ENCODE data around the gene ABAT. TPM values are rescaled to one million over a fixed set of nuclear protein-coding genes. Genes with fewer than 3 reads are reported as not detected.

The ABAT gene
- total RNA-seq, 1 experiment from 2014 or later = 7.3 TPM

DNA sequence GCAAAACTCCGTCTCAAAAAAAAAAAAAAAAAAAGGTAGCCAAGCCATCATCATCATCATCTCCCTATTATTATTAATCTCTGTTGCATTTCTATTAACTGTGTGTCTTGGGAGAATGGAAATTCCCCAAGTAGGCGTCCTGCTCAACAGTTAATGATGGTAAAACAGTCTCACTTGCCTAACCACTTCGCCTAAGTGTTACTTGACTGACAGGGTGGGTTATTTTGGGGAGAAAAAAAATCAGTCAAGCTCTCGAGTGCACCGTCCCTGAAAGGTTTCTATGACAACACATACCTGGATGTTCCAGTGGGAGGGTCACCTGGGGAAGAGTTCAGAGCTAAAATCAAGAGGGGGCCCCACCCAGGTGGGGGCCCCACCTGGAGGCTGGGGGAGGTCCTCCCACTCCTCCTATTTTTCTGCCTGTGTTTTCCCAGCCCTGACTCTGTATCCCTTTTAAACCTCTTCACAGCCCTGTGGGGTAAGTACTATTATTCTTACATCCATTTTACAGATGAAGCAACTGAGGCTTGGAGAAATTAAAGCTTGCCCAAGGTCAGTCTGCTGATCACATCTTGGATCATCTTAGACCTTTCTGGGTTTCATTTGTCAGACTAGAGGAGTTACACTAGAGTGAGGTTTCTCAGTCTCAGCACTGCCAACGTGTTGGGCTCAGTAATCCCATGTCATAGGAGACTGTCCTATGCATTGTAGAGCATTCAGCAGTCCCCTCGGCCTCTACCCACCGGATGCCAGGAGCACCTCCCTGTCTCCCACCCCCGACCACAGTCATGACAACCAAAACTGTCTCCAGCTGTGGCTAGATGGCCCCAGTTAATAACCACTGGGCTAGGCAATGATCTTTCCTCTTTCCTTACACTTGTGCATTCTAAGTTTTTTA is 11.0 kb upstream of the ABAT start:
- TF ChIP-seq, protein P1, sequence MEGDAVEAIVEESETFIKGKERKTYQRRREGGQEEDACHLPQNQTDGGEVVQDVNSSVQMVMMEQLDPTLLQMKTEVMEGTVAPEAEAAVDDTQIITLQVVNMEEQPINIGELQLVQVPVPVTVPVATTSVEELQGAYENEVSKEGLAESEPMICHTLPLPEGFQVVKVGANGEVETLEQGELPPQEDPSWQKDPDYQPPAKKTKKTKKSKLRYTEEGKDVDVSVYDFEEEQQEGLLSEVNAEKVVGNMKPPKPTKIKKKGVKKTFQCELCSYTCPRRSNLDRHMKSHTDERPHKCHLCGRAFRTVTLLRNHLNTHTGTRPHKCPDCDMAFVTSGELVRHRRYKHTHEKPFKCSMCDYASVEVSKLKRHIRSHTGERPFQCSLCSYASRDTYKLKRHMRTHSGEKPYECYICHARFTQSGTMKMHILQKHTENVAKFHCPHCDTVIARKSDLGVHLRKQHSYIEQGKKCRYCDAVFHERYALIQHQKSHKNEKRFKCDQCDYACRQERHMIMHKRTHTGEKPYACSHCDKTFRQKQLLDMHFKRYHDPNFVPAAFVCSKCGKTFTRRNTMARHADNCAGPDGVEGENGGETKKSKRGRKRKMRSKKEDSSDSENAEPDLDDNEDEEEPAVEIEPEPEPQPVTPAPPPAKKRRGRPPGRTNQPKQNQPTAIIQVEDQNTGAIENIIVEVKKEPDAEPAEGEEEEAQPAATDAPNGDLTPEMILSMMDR (conservative IDR thresholded peaks at IDR 0.05) = no peak
- Histone ChIP-seq H2BK12ac (ENCODE audit: insufficient read length, low read depth, low read length) (no peak overlapping the region), H3K4ac (ENCODE audit: low read depth, low read length) (no peak overlapping the region), H2BK5ac (ENCODE audit: insufficient read length, low read length) (no peak overlapping the region), H4K8ac (replicated peaks; ENCODE audit: insufficient read length, low read depth, low read length) (no peak overlapping the region), H3T11ph (ENCODE audit: low read length) (no peak overlapping the region), H3K4me1 (ENCODE audit: insufficient read depth, low read length) (no peaks in the 10 kb centered on the region), H2BK20ac (ENCODE audit: low read depth, low read length, poor library complexity, severe bottlenecking) (no peak overlapping the region), H3K18ac (ENCODE audit: insufficient read length, low read depth, low read length) (no peak overlapping the region), H3K23ac (ENCODE audit: insufficient read length, low read depth, low read length) (no peak overlapping the region), H2BK15ac (ENCODE audit: low read depth, low read length) (no peak overlapping the region), H4K91ac (ENCODE audit: insufficient read length, low read depth, low read length) (no peak overlapping the region), H3K27me3 (ENCODE audit: insufficient read depth, low read length) (no peaks in the 10 kb centered on the region), H3K9ac (ENCODE audit: extremely low read depth, insufficient read length, low read length) (no peak overlapping the region), H2BK120ac (ENCODE audit: low read depth, low read length, poor library complexity, severe bottlenecking) (no peak overlapping the region), H4K20me1 (ENCODE audit: control insufficient read depth, insufficient read depth, insufficient read length) (no peaks in the 10 kb centered on the region), H3K79me2 (ENCODE audit: insufficient read depth, low read length) (no peaks in the 10 kb centered on the region), H2AK5ac (ENCODE audit: insufficient read length, low read length) (no peak overlapping the region), H2AFZ (ENCODE audit: low read length) (no peak overlapping the region), H3K14ac (ENCODE audit: insufficient read depth, low read length) (no peak overlapping the region), H3K23me2 (ENCODE audit: insufficient read length, low read depth, low read length, poor library complexity, severe bottlenecking) (no peaks in the 10 kb centered on the region), H3K56ac (ENCODE audit: insufficient read length, low read depth, low read length) (no peak overlapping the region), H3K79me1 (ENCODE audit: insufficient read depth, low read depth, low read length, poor library complexity, severe bottlenecking) (no peaks in the 10 kb centered on the region), H3K9me3 (ENCODE audit: control insufficient read depth, low read depth, low read length) (no peaks in the 10 kb centered on the region), H4K5ac (ENCODE audit: insufficient read length, low read depth, low read length) (no peak overlapping the region), H3K27ac (ENCODE audit: insufficient read length, low read depth, low read length) (no peak overlapping the region), H3K4me2 (ENCODE audit: insufficient read depth, insufficient read length, low read length) (no peak overlapping the region)
- no CpG with 5 or more reads among the region's 9 CpGs for WGBS (ENCODE audit: extremely low coverage, insufficient read length, low lambda C conversion rate)
- no peaks in the 10 kb centered on the region; a peak in 1 of 5 replicates for H3K9me3 Mint-ChIP-seq
- no peak overlapping the region for H3K4me3 Mint-ChIP-seq
- DNase-seq = no peak
- H3K27me3 Mint-ChIP-seq (ENCODE audit: low read depth) = peaks cover 7% of the 10 kb centered on the region
- no peaks in the 10 kb centered on the region; a peak in 1 of 7 replicates for H3K36me3 Mint-ChIP-seq (ENCODE audit: insufficient read depth in 1 of 3, low read depth in 3 of 3)
- no peak overlapping the region for H3K27ac Mint-ChIP-seq
- peaks cover 9 to 10% of the 10 kb centered on the region in 2 experiments for H3K4me1 Mint-ChIP-seq
